Esophagus squamous epithelium (tissue), 4 donors: Measurements from ENCODE around the gene CEP170B.

Experiments used
- POLR2A ChIP-seq, 4 donors: fragments of 450-650 bp; IDR thresholded peaks; one replicate each; pipeline ENCODE4 v1.6.1; 2017; ENCODE audit warnings: antibody characterized with exemption in 4 of 4, mild to moderate bottlenecking in 4 of 4, moderate library complexity in 3 of 4
- TF ChIP-seq, protein P1 (sequence below), 6 experiments: fragments of 450-650 bp in 4 of 6; fragments of 200-600 bp in 2 of 6; sonication (generic) in 2 of 6; IDR thresholded peaks; one replicate each; pipeline ENCODE4 v1.5.1; 2016 to 2019; ENCODE audit warnings: antibody characterized with exemption in 6 of 6, mild to moderate bottlenecking in 4 of 6, moderate library complexity in 4 of 6

DNA sequence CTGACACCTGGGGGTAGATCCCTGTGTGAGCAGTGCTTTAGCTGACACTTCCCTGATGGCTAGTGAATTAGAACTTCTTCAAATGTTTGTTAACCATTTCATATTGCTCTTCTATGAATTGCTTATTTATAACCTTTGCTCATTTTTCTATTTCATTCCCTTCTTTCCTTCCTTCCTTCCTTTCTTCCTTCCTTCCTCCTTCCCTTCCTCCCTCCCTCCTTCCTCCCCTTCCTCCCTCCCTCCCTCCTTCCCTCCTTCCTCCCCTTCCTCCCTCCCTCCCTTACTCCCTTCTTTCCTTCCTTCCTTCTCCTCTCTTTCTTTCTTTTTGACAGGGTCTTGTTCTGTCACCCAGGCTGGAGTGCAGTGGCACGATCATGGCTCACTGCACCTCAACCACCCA, 23.3 kb upstream of the CEP170B start:
- TF ChIP-seq POLR2A (IDR thresholded peaks at IDR 0.05), result no peak
- TF ChIP-seq, protein P1, sequence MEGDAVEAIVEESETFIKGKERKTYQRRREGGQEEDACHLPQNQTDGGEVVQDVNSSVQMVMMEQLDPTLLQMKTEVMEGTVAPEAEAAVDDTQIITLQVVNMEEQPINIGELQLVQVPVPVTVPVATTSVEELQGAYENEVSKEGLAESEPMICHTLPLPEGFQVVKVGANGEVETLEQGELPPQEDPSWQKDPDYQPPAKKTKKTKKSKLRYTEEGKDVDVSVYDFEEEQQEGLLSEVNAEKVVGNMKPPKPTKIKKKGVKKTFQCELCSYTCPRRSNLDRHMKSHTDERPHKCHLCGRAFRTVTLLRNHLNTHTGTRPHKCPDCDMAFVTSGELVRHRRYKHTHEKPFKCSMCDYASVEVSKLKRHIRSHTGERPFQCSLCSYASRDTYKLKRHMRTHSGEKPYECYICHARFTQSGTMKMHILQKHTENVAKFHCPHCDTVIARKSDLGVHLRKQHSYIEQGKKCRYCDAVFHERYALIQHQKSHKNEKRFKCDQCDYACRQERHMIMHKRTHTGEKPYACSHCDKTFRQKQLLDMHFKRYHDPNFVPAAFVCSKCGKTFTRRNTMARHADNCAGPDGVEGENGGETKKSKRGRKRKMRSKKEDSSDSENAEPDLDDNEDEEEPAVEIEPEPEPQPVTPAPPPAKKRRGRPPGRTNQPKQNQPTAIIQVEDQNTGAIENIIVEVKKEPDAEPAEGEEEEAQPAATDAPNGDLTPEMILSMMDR (IDR thresholded peaks at IDR 0.05), result no peak
